HG03520 (cell line): ENCODE measurements around the gene ZNF764.
"Not testable (repeated sequence)": the region's sequence is repeated elsewhere in the genome, so short reads cannot be mapped to it uniquely, and the experiment has no call there.

Experiments
- ATAC-seq: cut with Tn5 transposase; IDR thresholded peaks from one replicate; pipeline ENCODE4 v1.9.1; 2021; ENCODE audit warnings: mild to moderate bottlenecking, moderate library complexity; ENCODE audit not compliant: unreplicated experiment

ZNF764 gene

DNA sequence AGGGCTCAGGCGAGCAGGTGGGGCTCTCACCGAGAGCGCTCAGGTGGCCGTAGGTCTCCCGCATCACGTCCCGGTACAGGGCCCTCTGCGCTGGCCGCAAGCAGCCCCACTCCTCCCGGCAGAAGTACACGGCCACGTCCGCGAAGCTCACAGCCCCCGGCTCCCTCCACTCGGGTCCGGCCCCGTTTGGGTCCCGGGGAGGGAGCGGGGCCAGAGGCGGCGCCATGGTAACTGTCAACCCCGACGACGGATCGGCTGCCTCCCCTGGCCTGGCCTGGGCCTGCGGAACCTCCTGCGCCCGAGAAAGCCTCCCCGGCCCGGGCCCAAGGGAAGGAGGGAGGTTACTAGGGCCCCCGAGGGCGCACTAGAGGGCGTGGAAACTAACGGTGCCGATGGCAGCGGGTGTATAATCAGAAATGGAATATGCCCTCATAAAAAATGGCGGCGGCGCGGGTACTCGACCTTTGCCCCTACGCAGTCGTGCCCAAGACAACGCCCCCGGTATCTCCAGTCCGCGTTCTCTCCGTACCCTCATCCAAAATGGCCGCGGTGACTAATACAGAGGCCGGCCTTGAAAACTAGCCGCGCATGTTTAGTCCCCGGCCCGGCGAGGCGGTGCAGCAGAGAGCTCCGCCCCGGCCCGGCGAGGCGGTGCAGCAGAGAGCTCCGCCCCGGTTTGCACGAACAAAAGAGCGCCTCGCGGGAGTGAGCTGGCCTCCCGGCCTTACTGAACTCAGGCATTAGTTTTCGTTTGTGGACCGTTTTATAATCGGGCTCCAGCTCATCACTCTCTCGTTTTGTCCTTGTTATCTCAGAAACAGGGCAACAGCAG is at the start of gene ZNF764:
Gene ZNF764 (minus strand): TSS at position 418 of the 832 bp plus-strand sequence. CDS start 192 bp downstream, at position 226.
- ATAC-seq = peak; percentile 71

DNA sequence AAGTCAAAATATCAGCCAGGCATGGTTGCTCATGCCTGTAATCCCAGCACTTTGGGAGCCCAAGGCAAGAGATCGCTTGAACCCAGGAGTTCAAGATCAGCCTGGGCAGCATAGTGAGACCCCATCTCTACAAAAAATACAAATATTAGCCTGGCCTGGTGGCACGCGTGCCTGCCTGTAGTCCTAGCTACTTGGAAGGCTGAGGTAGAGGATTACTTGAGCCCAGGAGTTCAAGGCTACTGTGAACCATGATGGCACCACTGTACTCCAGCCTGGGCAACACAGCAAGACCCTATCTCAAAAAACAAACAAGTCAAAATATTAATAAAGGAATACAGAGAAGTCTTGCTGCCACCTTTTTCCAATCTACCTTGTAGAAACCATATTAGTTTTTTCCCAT is 47.8 kb upstream of the ZNF764 start:
- no peak for ATAC-seq

DNA sequence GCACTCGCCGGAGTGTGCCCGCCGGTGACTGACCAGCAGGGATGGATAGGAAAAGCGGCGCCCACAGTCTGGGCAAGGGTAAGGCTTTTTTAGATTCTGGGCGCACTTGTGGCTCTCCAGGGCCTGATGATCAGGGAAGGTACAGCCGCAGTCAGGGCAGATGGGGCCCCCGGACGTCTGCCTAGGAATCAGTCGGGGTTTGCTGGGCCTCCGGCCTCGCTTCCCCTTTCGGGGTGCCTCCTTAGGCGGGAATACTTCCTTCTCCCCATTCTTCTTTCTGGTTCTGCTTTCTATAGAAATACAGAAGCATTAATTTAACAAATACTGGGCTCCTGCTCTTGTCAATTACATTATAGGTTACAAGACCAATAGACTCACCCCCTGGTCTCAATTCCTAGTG is 47.0 kb upstream of the ZNF764 start:
- ATAC-seq = no peak

DNA sequence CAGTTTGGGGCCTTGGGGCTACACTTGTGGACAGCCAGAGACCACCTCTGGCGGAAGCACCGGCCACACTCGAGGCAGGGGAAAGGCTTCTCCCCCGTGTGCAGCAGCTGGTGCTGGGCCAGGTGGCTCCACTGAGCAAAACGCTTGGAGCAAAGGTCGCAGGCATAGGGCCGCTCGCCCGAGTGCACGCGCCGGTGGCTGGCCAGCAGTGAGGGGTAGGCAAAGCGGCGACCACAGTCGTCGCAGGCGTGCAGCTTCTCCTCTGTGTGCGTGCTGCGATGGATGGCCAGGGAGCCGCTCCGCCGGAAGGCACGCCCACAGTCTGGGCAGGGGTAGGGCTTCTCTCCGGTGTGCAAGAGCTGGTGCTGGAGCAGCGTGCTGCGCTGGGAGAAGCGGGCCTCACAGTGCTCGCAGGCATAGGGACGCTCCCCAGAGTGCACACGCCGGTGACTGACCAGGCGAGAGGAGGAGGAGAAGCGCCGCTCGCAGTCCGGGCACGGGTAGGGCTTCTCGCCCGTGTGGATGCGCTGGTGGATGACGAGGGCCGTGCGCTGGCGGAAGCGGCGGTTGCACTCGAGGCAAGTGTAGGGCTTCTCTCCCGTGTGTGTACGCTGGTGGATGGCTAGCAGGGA is 46.3 kb upstream of the ZNF764 start:
- no peak for ATAC-seq

DNA sequence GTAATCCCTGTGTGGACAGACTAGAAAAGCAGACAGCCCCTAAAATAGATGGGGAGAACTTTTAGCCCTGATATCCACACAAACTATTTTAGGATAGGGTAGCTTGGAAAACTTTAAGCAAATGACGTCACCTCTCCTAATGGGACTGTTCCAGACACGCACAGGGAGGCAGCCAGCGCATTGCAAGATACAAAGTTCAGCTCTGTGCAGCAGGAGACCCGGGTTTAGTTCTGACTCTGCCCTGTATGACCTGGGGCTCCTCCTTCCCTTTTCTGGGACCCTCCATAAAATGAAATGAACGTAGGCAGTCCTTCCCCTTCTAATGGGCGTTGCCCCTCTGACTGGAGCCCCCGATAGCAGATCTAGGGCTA is 45.8 kb upstream of the ZNF764 start:
- no peak for ATAC-seq

DNA sequence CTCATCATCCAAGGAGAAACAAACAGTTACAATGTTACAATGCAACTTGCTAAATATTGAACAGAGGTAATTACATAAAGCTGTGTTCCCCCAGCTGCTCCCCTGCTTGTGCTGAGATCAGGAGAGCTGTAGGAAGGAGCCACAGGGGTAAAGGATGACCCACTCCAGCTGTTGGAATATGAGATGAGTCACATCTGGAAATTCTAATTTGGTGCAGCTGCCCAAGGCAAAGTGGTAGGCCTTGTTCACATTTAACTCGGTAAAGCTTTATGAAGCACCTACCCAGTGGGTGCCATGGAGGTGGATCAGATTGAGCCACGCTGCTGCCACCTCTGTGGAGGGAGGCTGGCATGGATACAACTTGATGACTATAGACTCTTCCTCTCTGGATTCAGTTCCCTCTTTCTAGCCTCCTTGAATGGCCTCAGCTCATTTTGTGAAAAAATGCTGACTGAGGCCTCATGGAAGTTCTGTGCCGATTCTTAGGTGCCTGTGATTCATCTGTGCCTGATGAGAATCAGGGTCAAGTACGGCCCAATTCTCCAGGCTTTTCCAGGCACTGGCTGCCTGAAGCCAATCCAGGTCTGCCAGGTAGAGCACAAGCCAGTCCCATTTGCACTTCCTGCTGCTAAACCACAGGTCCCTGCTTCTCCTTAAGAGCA is 44.6 kb upstream of the ZNF764 start:
- ATAC-seq = no peak

GRCh38 chr16:30601966-30602365 is 43.8 kb upstream of the ZNF764 start:
- no peak for ATAC-seq

DNA sequence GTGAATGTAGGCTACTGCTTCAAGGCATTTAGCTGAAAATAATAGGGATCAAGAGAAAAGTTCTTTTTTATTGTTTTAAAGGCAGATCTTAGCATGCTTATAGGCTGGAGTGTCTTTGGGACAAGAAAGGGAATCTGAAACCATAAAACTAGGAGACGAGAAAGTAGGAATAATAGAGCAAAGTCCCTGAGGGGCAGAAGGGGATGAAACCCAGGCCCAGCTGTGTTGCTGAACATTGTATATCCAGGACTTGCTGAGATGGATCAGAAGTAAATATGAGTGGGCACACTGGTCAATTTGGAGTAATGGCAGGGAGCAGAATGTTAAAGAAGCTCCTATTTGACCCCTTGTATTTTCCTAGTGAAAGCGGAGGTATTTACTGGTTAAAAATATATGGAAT is 42.8 kb upstream of the ZNF764 start:
- ATAC-seq = no peak

- ATAC-seq = no peak
These were observed 42.0 kb upstream of the ZNF764 start for GRCh38 chr16:30600215-30600614.

- no peak for ATAC-seq
These were observed 34.7 kb upstream of the ZNF764 start for GRCh38 chr16:30592871-30593270.

GRCh38 chr16:30590869-30591268 is 32.7 kb upstream of the ZNF764 start:
- not testable (repeated sequence) for ATAC-seq

DNA sequence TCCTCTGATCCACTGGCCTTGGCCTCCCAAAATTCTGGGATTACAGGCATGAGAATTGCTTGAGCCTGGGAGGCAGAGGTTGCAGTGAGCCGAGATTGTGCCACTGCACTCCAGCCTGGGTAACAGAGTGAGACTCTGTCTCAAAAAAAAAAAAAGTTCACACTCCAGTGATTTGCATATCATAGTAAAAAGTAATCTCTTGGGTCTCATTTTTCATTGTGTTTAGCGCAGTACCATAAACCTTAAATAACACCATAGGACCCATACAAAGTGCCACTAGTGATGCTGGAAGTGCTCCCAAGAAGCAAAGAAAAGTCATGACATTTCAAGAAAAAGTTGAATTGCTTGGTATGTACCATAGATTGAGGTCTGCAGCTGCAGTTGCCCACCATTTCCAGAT is 31.4 kb upstream of the ZNF764 start:
- ATAC-seq = not testable (repeated sequence)

- ATAC-seq = no peak
These were observed 30.5 kb upstream of the ZNF764 start for GRCh38 chr16:30588651-30589050.

DNA sequence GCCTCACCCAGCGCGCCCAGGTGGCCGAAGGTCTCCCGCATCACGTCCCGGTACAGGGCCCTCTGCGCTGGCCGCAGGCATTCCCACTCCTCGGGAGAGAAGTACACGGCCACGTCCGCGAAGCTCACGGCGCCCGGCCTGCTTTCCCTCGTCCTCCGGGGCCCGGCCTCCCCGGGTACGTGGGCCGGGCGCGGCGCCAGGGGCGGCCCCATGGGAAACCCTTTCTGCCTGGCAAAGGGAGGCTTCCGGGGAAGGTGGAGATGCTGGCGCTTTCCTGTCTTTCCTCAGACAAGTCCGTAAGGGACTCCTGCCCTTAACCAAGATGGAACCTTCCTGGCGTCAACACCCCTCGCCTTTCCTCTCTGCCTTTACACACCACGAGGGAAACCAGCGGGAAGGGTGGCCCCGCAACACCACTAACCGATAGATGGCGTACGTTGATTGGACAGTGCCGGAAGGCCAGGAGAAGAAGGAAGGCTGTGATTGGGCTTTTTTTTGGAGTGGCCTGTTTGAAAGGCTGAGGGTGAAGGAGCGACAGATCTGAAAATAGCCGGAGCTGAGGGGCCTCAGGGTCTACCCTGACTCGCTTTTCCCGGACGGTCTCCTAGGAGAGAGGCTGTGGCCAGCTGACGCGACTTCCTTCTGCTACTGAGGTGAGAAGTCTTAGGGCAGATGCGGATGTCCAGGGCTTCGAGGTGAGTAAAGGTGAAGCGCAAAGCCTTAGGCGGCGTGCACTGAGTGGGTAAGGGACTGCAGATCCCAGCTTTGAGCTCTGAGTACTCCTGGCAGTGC is 27.4 kb upstream of the ZNF764 start, which contains the start of gene ZNF785:
Gene ZNF785 (minus strand): TSS at position 298 of the 792 bp plus-strand sequence. CDS start 86 bp downstream, at position 212.
- ATAC-seq = peak; percentile 81

- ATAC-seq = peak; percentile 33
These were observed 26.8 kb upstream of the ZNF764 start for GRCh38 chr16:30585022-30585399.

DNA sequence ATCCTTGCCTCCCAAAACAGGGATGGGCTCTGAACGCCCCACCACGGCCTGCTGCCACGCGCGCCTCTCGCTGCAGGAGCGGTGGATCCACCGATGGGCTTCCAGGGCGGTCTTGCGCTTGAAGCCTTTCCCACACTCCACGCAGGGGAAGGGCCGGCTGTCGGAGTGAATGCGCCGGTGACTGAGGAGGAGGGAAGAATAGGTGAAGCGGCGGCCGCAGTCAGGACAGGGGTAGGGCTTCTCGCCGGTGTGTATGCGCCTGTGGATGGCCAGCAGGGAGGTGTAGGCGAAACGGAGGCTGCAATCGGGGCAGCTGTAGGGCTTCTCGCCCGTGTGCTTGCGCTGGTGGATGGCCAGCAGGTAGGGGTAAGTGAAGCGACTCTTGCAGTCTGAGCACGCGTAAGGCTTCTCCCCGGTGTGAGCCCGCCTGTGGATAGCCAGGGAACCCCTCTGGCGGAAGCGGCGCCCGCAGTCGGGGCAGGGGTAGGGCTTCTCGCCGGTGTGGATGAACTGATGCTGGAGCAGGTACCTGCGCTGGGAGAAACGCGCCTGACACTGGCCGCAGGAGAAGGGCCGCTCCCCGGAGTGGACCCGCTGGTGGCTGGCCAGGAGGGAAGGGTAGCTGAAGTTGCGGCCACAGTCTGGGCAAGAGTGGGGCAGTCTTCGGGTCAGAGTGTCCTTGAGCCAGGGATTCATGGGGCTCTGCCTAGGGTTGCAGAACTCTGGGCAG is 24.6 kb upstream of the ZNF764 start:
- ATAC-seq = no peak

DNA sequence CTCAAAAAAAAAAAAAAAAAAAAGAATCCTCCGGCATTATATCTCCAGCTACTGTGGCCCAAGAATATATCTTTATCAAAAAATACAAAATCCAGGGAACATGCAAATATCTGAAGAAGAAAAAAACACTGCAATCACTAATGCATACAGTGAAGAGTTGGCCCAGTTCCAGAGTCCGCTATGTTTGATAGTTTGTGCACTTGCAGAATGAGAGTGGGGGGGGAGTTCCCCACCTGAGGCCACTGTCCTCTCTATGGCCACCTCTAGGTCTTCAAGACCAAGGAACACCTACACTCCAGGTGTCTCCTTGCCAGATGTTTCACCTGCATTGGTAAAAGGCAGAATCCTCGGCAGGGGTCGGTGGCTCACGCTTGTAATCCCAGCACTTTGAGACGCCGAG is 23.3 kb upstream of the ZNF764 start:
- no peak for ATAC-seq

DNA sequence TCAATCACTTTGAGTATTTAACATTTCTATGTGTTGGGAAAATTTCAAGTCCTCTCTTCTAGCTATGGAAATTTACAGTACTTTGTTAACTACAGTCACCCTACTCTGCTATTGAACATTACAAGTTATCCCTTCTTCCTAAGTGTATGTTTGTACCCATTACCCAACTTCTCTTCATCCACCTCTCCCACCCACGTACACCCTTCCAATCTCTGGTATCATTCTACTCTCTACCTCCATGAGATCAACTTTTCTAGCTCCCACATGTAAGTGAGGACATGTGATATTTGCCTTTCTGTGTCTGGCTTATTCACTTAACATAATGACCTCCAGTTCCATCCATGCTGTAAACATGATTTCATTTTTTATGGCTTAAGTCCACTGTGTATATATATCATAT is 16.5 kb upstream of the ZNF764 start:
- ATAC-seq = no peak

GRCh38 chr16:30571445-30572322 is 13.5 kb upstream of the ZNF764 start, which contains the start of gene ZNF688:
Gene ZNF688 (minus strand): TSS chr16:30571714. CDS start chr16:30571629, 85 bp downstream.
- peak; percentile 66 for ATAC-seq
